Ovary (tissue), 9 donors: Measurements from ENCODE around the gene NEDD4. TPM values are rescaled to one million over a fixed set of nuclear protein-coding genes. Genes with fewer than 3 reads are reported as not detected.

ENCODE experiments used
- DNase-seq, 5 donors: peaks; one replicate each; pipeline ENCODE4 v3.0.0-alpha.2; 2019 to 2020
- H3K27ac ChIP-seq, 2 donors: fragments of 200-600 bp; one replicate each; pipeline versions ENCODE4 v1.5.1 to v1.8.0; 2019 to 2022
- H3K27me3 ChIP-seq: fragments of 200-600 bp; one replicate; pipeline ENCODE4 v1.8.0; 2022
- H3K36me3 ChIP-seq: fragments of 200-600 bp; sonication (generic); one replicate; pipeline ENCODE4 v1.5.1; 2019
- H3K4me1 ChIP-seq: one replicate; pipeline ENCODE4 v1.8.1; 2013; ENCODE audit warnings: mild to moderate bottlenecking, moderate library complexity; ENCODE audit not compliant: insufficient read depth
- H3K4me3 ChIP-seq: fragments of 200-600 bp; sonication (generic); one replicate; pipeline ENCODE4 v1.5.1; 2017
- H3K9me3 ChIP-seq, 2 donors: fragments of 200-600 bp in 1 of 2; sonication (generic) in 1 of 2; one replicate each; pipeline versions ENCODE4 v1.5.1 to v1.8.1; 2013 to 2019; ENCODE audit warnings: mild to moderate bottlenecking in 1 of 2, moderate library complexity in 1 of 2
- EP300 ChIP-seq: sonication (generic); formaldehyde crosslinking; IDR thresholded peaks from one replicate; pipeline ENCODE4 v1.6.1; 2017; ENCODE audit warnings: antibody characterized with exemption
- POLR2A ChIP-seq: fragments of 450-650 bp; IDR thresholded peaks from one replicate; pipeline ENCODE4 v1.6.1; 2017; ENCODE audit warnings: antibody characterized with exemption, mild to moderate bottlenecking, moderate library complexity
- WGBS, 3 donors: extraction: QIAGEN DNeasy Blood & Tissue Kit in 1 of 3; methylation state at CpG; one replicate each; pipeline versions ENCODE4 v1.1.5 to v1.1.7; 2013 to 2017; 5-methylcytosine and 5-hydroxymethylcytosine counted together
- intact Hi-C, 4 donors: fragments of 100-400 bp; cut with DNase I; formaldehyde crosslinking; loops; one replicate each; pipeline versions ENCODE4 v1.11.0 to v1.15.1; 2022 to 2023
- polyA plus RNA-seq, 2 donors: library from polyadenylated mRNA; stranded (reverse); fragments of 200-250 nt in 1 of 2; fragments of 350-450 nt in 1 of 2; fragmentation: Illumina TruSeq in 1 of 2; extraction: RNeasy Lipid Tissue Mini Kit (QIAGEN cat#74804) in 1 of 2; gene quantifications; one replicate each; pipeline ENCODE4 v1.2.3, GENCODE V29; 2013 to 2014
- total RNA-seq, 7 donors: library from RNA; depleted of rRNA in 2 of 7; stranded (reverse); fragments of >200 nt in 2 of 7; fragmentation: NEBNext Ultra II Directional in 3 of 7; extraction: Animal tissue kit (Norgen Biotek cat#: 25700) in 3 of 7; gene quantifications; one replicate each; pipeline versions ENCODE4 v1.1.0 to v1.2.4, GENCODE V29; 2016 to 2023
- TF ChIP-seq, protein P1 (sequence below), 3 donors: fragments of 450-650 bp in 2 of 3; fragments of 200-600 bp in 1 of 3; IDR thresholded peaks; one replicate each; pipeline versions ENCODE4 v1.5.1 to v1.8.0; 2016 to 2022; ENCODE audit warnings: antibody characterized with exemption in 3 of 3, mild to moderate bottlenecking in 1 of 3
- donor health status: DM: no; HTN: no; CAD: no; lungs with moderate emphysema.
- donor health status: DM: no; HTN: no; CAD: no.
- donor health status: Bipolar disorder and iron deficiency.
- donor health status: DM: yes; HTN: yes; CAD: no.
- donor health status: DM: no; HTN: no; CAD: no.
- donor health status: DM: yes; HTN: yes; CAD: no.

The NEDD4 gene
- total and polyA plus RNA-seq, 9 donors = 3.8 to 12.6 (median 10.2) TPM

DNA sequence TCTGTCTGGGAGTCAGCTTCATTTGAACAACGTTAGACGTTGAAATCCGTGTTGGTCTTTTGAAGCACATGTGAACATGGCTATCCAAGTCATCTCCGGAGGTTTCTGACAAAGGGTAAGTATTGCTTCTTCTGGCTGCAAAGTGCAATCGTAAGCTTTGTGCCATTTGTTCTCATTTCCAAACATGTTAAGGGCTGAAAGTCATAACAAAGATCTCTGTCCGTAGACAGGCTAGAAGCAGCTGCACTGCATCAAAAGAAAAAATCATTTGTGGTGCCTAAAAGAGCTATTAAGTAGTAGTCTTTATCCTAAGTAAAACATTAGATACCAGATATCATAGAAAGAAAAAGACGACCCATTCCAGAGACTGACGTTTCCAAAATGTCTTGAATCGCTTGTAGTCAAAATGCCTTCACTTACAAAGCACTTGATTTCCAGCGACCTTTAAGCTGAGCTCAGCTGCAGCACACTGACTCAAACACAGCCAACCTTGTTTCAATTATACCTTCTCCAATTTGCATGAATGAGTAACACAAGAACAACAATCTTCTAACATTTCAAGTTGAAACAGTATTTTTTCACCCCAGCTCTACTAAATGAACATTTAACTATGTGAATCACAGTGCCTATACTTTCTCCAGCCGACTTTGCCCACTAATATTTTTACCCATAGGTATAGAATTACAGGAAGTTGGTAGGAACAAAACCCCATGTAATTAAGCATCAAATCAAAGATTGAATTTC lies 76.6 kb downstream of the NEDD4 start:
- 9 to 20% (median 11%) methylated on average over 11 of the region's 11 CpGs for WGBS, 3 donors
- no peaks in the 10 kb centered on the region for H3K27me3 ChIP-seq
- no peak overlapping the region for H3K27ac ChIP-seq
- peaks cover 3% of the 10 kb centered on the region for H3K4me1 ChIP-seq
- intact Hi-C loops = no loop called here
- no peaks in the 10 kb centered on the region for H3K9me3 ChIP-seq
- TF ChIP-seq, protein P1, sequence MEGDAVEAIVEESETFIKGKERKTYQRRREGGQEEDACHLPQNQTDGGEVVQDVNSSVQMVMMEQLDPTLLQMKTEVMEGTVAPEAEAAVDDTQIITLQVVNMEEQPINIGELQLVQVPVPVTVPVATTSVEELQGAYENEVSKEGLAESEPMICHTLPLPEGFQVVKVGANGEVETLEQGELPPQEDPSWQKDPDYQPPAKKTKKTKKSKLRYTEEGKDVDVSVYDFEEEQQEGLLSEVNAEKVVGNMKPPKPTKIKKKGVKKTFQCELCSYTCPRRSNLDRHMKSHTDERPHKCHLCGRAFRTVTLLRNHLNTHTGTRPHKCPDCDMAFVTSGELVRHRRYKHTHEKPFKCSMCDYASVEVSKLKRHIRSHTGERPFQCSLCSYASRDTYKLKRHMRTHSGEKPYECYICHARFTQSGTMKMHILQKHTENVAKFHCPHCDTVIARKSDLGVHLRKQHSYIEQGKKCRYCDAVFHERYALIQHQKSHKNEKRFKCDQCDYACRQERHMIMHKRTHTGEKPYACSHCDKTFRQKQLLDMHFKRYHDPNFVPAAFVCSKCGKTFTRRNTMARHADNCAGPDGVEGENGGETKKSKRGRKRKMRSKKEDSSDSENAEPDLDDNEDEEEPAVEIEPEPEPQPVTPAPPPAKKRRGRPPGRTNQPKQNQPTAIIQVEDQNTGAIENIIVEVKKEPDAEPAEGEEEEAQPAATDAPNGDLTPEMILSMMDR (IDR thresholded peaks at IDR 0.05) = no peak
- TF ChIP-seq POLR2A (no peak), EP300 (no peak)
- DNase-seq = no peak
- no peak overlapping the region for H3K4me3 ChIP-seq
- H3K36me3 ChIP-seq = no peaks in the 10 kb centered on the region

DNA sequence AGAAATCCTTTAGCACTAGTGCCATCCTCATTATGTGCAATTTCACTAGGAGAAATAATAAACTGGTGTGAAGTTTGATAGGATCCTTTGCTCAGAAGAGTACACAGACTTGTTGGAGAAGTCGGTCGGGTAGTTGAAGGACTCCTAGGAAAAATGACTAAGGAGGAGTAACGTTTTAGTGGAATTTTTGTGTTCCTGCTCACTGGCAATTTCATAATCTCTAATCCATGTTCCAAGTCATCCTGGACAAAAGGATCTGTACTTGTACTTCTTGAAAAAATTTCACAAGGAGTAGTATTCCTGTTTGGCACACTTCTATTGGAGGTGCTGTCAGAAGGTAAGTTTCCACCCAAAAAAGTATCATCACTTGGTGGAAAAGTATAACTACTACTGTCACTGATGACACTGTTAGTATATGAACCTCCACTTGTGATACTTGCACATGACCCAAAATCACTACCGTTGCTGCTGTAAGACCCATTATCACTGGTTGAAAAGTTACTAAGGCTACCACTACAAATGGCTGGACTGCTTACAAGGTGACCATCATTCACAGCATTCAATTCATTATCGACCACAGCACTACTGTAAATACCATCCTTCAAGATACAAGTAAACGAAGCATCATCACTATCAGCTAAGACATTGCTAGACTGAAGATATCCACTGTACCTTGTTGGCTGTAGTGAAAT lies 77.4 kb downstream of the NEDD4 start:
- no peak overlapping the region for H3K27ac ChIP-seq
- peaks cover 3% of the 10 kb centered on the region for H3K4me1 ChIP-seq
- H3K4me3 ChIP-seq = no peak overlapping the region
- intact Hi-C loops = no loop called here
- no peaks in the 10 kb centered on the region for H3K27me3 ChIP-seq
- no peak for DNase-seq
- H3K9me3 ChIP-seq = no peaks in the 10 kb centered on the region
- TF ChIP-seq EP300 = no peak
- TF ChIP-seq, protein P1 (IDR thresholded peaks at IDR 0.05) = no peak
- no peak for TF ChIP-seq POLR2A
- WGBS, 3 donors = 56 to 71% (median 59%) methylated on average over 6 of the region's 6 CpGs
- H3K36me3 ChIP-seq = no peaks in the 10 kb centered on the region

DNA sequence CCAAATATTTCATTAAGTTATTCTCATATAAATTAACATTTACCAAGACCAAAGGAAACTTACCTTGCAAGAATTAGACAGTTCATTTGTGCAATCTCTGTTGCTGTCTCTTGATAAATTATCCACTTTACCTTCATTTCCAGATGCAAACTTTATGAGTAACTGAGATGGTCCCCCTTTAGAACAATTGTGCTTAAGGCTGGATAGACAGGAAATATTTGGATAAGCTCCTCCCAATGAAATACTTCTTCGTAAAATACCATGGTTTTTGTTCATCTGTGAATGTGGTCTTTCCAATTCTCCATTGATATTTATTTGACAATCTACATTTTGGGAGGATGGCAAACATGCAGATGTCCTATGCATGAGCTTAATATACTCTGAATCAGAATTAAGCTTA lies 78.2 kb downstream of the NEDD4 start:
- no peak overlapping the region for H3K4me3 ChIP-seq
- no peaks in the 10 kb centered on the region for H3K36me3 ChIP-seq
- no peaks in the 10 kb centered on the region for H3K9me3 ChIP-seq
- WGBS, 3 donors = 71 to 89% (median 85%) methylated on average over 1 of the region's 1 CpG
- peaks cover 3% of the 10 kb centered on the region for H3K4me1 ChIP-seq
- H3K27me3 ChIP-seq = no peaks in the 10 kb centered on the region
- TF ChIP-seq POLR2A (no peak), EP300 (no peak)
- TF ChIP-seq, protein P1 (IDR thresholded peaks at IDR 0.05) = no peak
- intact Hi-C loops = no loop called here
- no peak overlapping the region for H3K27ac ChIP-seq
- DNase-seq = no peak

DNA sequence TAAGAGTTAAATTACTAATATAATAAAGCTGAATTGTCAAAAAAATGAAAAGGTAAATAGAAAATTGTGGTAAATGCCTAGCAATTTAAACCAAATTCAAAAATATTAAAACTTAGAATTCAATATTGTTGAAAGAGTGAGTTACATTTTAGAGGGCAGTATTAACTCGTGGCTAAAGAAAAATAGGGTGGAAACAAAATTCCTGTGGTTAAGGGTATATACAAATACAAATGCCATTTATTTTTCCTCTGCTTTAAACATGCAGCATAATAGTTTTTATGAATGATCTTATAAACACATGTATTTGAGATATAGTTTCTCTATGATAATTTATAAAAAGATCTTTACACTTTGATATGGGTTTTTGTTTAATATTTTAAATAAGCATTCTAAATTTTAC lies 79.0 kb downstream of the NEDD4 start:
- Histone ChIP-seq H3K27ac (no peak overlapping the region), H3K27me3 (no peaks in the 10 kb centered on the region), H3K4me3 (no peak overlapping the region), H3K4me1 (peaks cover 3% of the 10 kb centered on the region), H3K9me3 (no peaks in the 10 kb centered on the region), H3K36me3 (no peaks in the 10 kb centered on the region)
- TF ChIP-seq, protein P1 (IDR thresholded peaks at IDR 0.05) = no peak
- TF ChIP-seq POLR2A = no peak
- no peak for TF ChIP-seq EP300
- no peak for DNase-seq
- WGBS, 3 donors = 58 to 78% (median 75%) methylated on average over 1 of the region's 1 CpG
- intact Hi-C loops = no loop called here
